Measurements from ENCODE around the gene AUTS2.

Gene AUTS2

DNA sequence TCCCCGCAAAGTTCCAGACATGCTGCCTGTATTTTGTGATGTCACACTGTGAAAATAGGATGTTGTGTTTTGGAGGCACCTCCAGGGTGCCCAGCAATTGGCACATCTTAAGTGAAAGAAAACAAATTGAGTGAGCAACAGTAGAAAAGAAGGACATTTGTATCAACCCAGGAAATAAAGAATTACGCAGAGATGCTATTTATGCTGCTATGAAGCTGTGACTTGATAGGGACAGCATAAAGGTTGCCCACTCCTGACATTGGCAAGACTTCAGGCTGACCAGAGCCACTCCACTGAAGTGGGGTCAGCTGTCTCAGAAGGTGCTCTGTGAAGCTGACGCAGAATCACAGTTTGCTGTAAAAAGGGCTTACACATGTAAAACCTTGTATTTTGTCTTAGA is 803.8 kb downstream of the AUTS2 start:
- Histone ChIP-seq H3K27me3 (ENCODE audit: insufficient read depth, low read depth, severe bottlenecking) (no peaks in the 10 kb centered on the region), H3K9me3 (ENCODE audit: severe bottlenecking) (no peaks in the 10 kb centered on the region), H3K36me3 (no peaks in the 10 kb centered on the region), H3K4me3 (ENCODE audit: low read depth, low read length) (no peak overlapping the region), H3K27ac (no peak overlapping the region)
- no peak for DNase-seq
- TF ChIP-seq, protein P1, sequence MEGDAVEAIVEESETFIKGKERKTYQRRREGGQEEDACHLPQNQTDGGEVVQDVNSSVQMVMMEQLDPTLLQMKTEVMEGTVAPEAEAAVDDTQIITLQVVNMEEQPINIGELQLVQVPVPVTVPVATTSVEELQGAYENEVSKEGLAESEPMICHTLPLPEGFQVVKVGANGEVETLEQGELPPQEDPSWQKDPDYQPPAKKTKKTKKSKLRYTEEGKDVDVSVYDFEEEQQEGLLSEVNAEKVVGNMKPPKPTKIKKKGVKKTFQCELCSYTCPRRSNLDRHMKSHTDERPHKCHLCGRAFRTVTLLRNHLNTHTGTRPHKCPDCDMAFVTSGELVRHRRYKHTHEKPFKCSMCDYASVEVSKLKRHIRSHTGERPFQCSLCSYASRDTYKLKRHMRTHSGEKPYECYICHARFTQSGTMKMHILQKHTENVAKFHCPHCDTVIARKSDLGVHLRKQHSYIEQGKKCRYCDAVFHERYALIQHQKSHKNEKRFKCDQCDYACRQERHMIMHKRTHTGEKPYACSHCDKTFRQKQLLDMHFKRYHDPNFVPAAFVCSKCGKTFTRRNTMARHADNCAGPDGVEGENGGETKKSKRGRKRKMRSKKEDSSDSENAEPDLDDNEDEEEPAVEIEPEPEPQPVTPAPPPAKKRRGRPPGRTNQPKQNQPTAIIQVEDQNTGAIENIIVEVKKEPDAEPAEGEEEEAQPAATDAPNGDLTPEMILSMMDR (IDR thresholded peaks at IDR 0.05; ENCODE audit: low read depth, low read length) = no peak

DNA sequence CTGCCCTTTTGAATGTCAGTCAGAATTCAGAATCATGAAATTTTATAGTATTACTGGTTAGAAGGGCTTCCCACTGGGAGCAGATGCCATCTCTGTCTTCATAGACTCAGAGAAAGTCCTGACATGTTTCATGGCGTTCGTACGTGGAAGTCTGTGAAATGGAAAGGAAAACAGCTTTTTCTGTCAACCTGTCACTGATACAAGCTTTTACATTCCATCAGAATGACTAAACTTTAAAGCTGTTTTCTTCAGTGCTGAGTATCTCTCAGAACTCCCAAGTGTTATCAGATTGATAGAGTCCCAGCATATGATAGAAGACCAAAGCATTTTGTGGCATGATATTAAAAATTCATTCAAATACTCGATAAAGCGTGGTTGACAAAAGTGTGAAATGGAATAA is 807.0 kb downstream of the AUTS2 start:
- TF ChIP-seq, protein P1 (IDR thresholded peaks at IDR 0.05; ENCODE audit: low read depth, low read length) = no peak
- H3K9me3 ChIP-seq (ENCODE audit: severe bottlenecking) = no peaks in the 10 kb centered on the region
- no peak overlapping the region for H3K4me3 ChIP-seq (ENCODE audit: low read depth, low read length)
- no peaks in the 10 kb centered on the region for H3K36me3 ChIP-seq
- no peak overlapping the region for H3K27ac ChIP-seq
- no peaks in the 10 kb centered on the region for H3K27me3 ChIP-seq (ENCODE audit: insufficient read depth, low read depth, severe bottlenecking)
- no peak for DNase-seq

DNA sequence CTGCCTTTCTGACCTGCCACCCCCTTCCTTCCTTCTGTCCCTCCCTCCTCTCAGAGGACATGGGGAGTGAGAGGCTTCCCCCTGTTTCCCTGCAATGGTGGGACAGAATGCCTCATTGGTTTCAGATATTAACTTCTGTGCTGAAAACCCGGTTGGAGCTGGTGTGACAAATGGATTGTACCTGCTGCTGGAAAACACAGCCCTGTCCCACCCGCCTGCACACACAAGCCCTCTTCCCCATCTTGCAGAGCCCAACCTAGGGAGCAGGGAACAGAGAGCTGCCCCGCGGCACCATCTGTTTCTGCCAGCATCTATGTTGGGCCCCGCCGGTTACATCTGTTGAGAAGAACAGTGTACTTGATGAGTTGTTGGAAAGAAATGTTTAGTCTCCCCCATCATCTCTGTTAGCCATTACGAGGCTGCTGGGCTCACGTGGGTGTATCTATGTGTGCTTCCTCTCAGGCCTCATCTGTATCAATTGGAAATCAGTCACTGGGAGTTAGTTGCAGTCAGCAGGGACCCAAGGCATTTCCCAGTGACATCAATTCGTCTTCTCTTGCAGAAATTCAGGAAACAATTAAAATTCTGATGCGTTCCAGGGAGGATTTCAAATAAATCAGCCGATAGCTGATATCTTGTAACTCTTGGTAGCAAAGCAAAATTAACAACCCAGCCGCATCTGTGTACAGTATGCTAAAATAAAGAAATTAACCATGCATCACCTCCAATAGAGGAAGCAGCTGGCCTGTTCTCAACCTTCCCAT is 808.1 kb downstream of the AUTS2 start:
- no peaks in the 10 kb centered on the region for H3K9me3 ChIP-seq (ENCODE audit: severe bottlenecking)
- no peak overlapping the region for H3K4me3 ChIP-seq (ENCODE audit: low read depth, low read length)
- TF ChIP-seq, protein P1 (IDR thresholded peaks at IDR 0.05; ENCODE audit: low read depth, low read length) = no peak
- no peak overlapping the region for H3K27ac ChIP-seq
- DNase-seq = no peak
- no peaks in the 10 kb centered on the region for H3K27me3 ChIP-seq (ENCODE audit: insufficient read depth, low read depth, severe bottlenecking)
- H3K36me3 ChIP-seq = no peaks in the 10 kb centered on the region

DNA sequence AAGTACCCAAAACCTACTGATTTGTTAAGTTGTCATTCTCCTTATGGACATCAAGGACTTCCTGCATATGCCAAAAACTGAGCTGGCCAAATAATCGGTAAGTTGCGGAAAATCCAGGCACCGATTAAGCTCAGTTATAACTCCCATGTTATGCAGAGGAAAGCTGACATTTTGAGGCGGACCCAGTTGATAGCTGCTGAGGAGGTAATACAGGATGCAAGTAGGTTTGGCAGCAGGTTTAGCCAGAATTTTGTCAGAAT is 808.6 kb downstream of the AUTS2 start:
- no peak overlapping the region for H3K27ac ChIP-seq
- H3K9me3 ChIP-seq (ENCODE audit: severe bottlenecking) = no peaks in the 10 kb centered on the region
- H3K36me3 ChIP-seq = no peaks in the 10 kb centered on the region
- no peaks in the 10 kb centered on the region for H3K27me3 ChIP-seq (ENCODE audit: insufficient read depth, low read depth, severe bottlenecking)
- TF ChIP-seq, protein P1 (IDR thresholded peaks at IDR 0.05; ENCODE audit: low read depth, low read length) = no peak
- no peak overlapping the region for H3K4me3 ChIP-seq (ENCODE audit: low read depth, low read length)
- no peak for DNase-seq

DNA sequence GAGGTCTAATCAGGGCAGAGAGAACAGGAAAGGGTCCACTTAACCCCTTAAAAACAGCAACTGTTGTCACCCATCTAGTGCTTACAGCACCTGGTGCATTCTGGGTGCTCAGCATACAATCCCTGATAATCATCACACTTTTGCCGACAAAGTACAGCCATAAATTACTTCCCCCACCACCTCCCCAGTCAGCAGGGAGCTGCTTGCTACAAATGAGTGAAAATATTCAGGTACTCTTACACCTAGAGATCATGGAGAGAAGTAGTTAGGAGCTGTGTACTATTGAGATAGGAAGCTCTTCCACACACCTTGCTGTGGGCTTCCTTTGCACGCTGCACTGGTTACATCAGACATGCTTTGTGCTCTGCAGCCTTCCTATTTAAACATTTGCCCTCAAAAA is 810.2 kb downstream of the AUTS2 start:
- TF ChIP-seq, protein P1 (IDR thresholded peaks at IDR 0.05; ENCODE audit: low read depth, low read length) = no peak
- Histone ChIP-seq H3K4me3 (ENCODE audit: low read depth, low read length) (no peak overlapping the region), H3K27me3 (ENCODE audit: insufficient read depth, low read depth, severe bottlenecking) (no peaks in the 10 kb centered on the region), H3K9me3 (ENCODE audit: severe bottlenecking) (no peaks in the 10 kb centered on the region), H3K36me3 (no peaks in the 10 kb centered on the region), H3K27ac (no peak overlapping the region)
- no peak for DNase-seq

DNA sequence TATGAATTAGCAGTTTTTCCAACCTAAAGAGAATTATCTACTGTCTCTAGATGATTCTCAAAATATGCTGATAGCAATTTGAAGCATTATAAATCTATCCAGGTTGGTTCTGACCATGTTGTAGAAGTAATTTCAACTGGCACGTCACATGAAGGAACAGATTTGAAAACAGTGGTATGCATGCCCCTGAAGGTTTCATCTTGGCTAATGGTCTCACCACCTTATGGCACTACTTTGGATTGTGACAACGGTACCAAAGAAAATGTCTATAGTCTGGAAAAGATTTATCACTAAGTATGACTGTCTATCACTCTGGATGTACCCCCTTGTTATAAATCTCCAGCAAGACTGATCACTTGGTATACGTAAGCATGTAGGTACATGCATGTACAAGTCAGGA is 810.6 kb downstream of the AUTS2 start:
- TF ChIP-seq, protein P1 (IDR thresholded peaks at IDR 0.05; ENCODE audit: low read depth, low read length) = no peak
- Histone ChIP-seq H3K27ac (no peak overlapping the region), H3K9me3 (ENCODE audit: severe bottlenecking) (no peaks in the 10 kb centered on the region), H3K36me3 (no peaks in the 10 kb centered on the region), H3K4me3 (ENCODE audit: low read depth, low read length) (no peak overlapping the region), H3K27me3 (ENCODE audit: insufficient read depth, low read depth, severe bottlenecking) (no peaks in the 10 kb centered on the region)
- no peak for DNase-seq
